CD4-positive, alpha-beta T cell treated with Interleukin-10 for 1 hour (primary cell): ENCODE data around the gene ZNF143.

ENCODE experiments used
- DNase-seq: peaks from one replicate; pipeline ENCODE4 v3.0.0-alpha.2; 2020

Gene ZNF143

GRCh38 chr11:9550191-9550628, 89.4 kb downstream of the ZNF143 start:
- DNase-seq: no peak

GRCh38 chr11:9561279-9561982, 100.6 kb downstream of the ZNF143 start:
- DNase-seq: no peak

GRCh38 chr11:9562716-9563115, 101.9 kb downstream of the ZNF143 start:
- no peak for DNase-seq

GRCh38 chr11:9563196-9563730, 102.5 kb downstream of the ZNF143 start:
- DNase-seq: no peak

GRCh38 chr11:9565822-9566560, 105.2 kb downstream of the ZNF143 start:
- peak; percentile 59 for DNase-seq

- DNase-seq: no peak
Observed at GRCh38 chr11:9566561-9567063, 105.8 kb downstream of the ZNF143 start.

- no peak for DNase-seq
Observed at GRCh38 chr11:9567401-9567800, 106.6 kb downstream of the ZNF143 start.

- DNase-seq: no peak
Observed at GRCh38 chr11:9568161-9568853, 107.5 kb downstream of the ZNF143 start.

- DNase-seq: peak; percentile 48
Observed at GRCh38 chr11:9568854-9569587, 108.2 kb downstream of the ZNF143 start.

GRCh38 chr11:9569588-9570164, 108.9 kb downstream of the ZNF143 start:
- DNase-seq: no peak

GRCh38 chr11:9570313-9571025, 109.7 kb downstream of the ZNF143 start:
- no peak for DNase-seq

- DNase-seq: no peak
Observed at GRCh38 chr11:9571071-9571762, 110.4 kb downstream of the ZNF143 start.

GRCh38 chr11:9571763-9572115, 110.9 kb downstream of the ZNF143 start:
- DNase-seq: no peak

GRCh38 chr11:9573052-9573774, 112.4 kb downstream of the ZNF143 start, which contains the start of gene WEE1:
WEE1 (plus strand) TSS chr11:9573670; CDS start chr11:9573934, 264 bp downstream.
- peak; percentile 97 for DNase-seq

- DNase-seq: peak; percentile 24
Observed at GRCh38 chr11:9573775-9574621, 113.2 kb downstream of the ZNF143 start.

GRCh38 chr11:9574622-9575259, 113.9 kb downstream of the ZNF143 start:
- peak; percentile 32 for DNase-seq

GRCh38 chr11:9575260-9576240, 114.7 kb downstream of the ZNF143 start:
- peak; percentile 38 for DNase-seq
